ENCODE results near the gene AGPAT4. TPM values are rescaled to one million over a fixed set of nuclear protein-coding genes. Genes with fewer than 3 reads are reported as not detected.

AGPAT4 gene
- total and polyA plus RNA-seq, 2 of the 4 experiments (the other 2 are of a cell fraction), result 3.6 to 3.8 TPM

GRCh38 chr6:161219680-161220079, 54.2 kb downstream of the AGPAT4 start:
- TF ChIP-seq RFX5 (IDR thresholded peaks at IDR 0.05; ENCODE audit: low read depth, low read length), result no peak
- no peak for TF ChIP-seq USF2 (IDR thresholded peaks at IDR 0.05; ENCODE audit: low read depth, low read length)
- no peak for TF ChIP-seq BHLHE40 (IDR thresholded peaks at IDR 0.05; ENCODE audit: low read depth, low read length)
- no peak for TF ChIP-seq SMC3 (IDR thresholded peaks at IDR 0.05; ENCODE audit: low read depth, low read length)
- no peak for TF ChIP-seq RCOR1 (IDR thresholded peaks at IDR 0.05; ENCODE audit: insufficient replicate concordance, low read length)
- TF ChIP-seq CEBPB (IDR thresholded peaks at IDR 0.05; ENCODE audit: low read depth, low read length), result no peak
- no peak for TF ChIP-seq RAD21 (IDR thresholded peaks at IDR 0.05; ENCODE audit: low read length)
- no peak for TF ChIP-seq CTCF (conservative IDR thresholded peaks at IDR 0.05; ENCODE audit: low read depth, low read length)
- TF ChIP-seq MXI1 (IDR thresholded peaks at IDR 0.05; ENCODE audit: borderline replicate concordance, low read depth, low read length), result no peak
- TF ChIP-seq NFE2L2 (IDR thresholded peaks at IDR 0.05; ENCODE audit: low read depth, low read length), result no peak
- TF ChIP-seq ELK1 (IDR thresholded peaks at IDR 0.05; ENCODE audit: borderline replicate concordance, low read depth, low read length), result no peak
- TF ChIP-seq CHD1 (IDR thresholded peaks at IDR 0.05; ENCODE audit: low read depth, low read length), result no peak
- TF ChIP-seq MAFK (IDR thresholded peaks at IDR 0.05; ENCODE audit: low read depth, low read length), result no peak
- no peak for TF ChIP-seq MAZ (IDR thresholded peaks at IDR 0.05; ENCODE audit: borderline replicate concordance, low read depth, low read length)
- TF ChIP-seq POLR2A (IDR thresholded peaks at IDR 0.05; ENCODE audit: low read depth, low read length), result no peak
- TF ChIP-seq FOS (IDR thresholded peaks at IDR 0.05; ENCODE audit: low read depth, low read length), result no peak
- Histone ChIP-seq H3K23ac (ENCODE audit: low read depth, low read length) (no peak overlapping the region), H3K9me1 (ENCODE audit: insufficient read depth, low read length) (peaks cover 16% of the 10 kb centered on the region; the same call in 1 of the 2 replicates), H2AK9ac (replicated peaks; ENCODE audit: low read depth, low read length, poor library complexity) (no peak overlapping the region), H2BK120ac (ENCODE audit: low read depth, low read length) (no peak overlapping the region), H3K9me3 (ENCODE audit: control insufficient read depth, insufficient read depth, low read length) (no peaks in the 10 kb centered on the region), H3K4ac (ENCODE audit: low read depth, low read length) (no peak overlapping the region), H2BK20ac (ENCODE audit: low read depth, low read length) (no peak overlapping the region), H4K91ac (ENCODE audit: insufficient read depth, low read depth, low read length) (no peak overlapping the region), H2BK5ac (ENCODE audit: low read depth, low read length, poor library complexity, severe bottlenecking) (no peak overlapping the region), H4K8ac (ENCODE audit: low read depth in 2 of 2, low read length in 2 of 2) (no peak overlapping the region), H2BK15ac (ENCODE audit: low read depth, low read length) (no peak overlapping the region), H3K27me3 (ENCODE audit: control insufficient read depth, insufficient read depth, low read length) (no peaks in the 10 kb centered on the region), H3K9ac (ENCODE audit: low read depth, low read length) (no peak overlapping the region), H3K4me1 (ENCODE audit: control insufficient read depth, insufficient read depth, low read length) (peaks cover 6% of the 10 kb centered on the region), H2AK5ac (ENCODE audit: low read depth, low read length) (no peak overlapping the region), H4K5ac (ENCODE audit: low read depth, low read length) (no peak overlapping the region), H3K18ac (ENCODE audit: low read depth, low read length) (no peak overlapping the region), H2AFZ (replicated peaks; ENCODE audit: low read length, poor library complexity) (no peak overlapping the region), H3K56ac (ENCODE audit: extremely low read depth, insufficient read depth, low read length) (no peak overlapping the region), H3K14ac (replicated peaks; ENCODE audit: low read depth, low read length) (no peak overlapping the region), H3K4me2 (ENCODE audit: low read depth, low read length) (no peak overlapping the region), H3K36me3 (ENCODE audit: control insufficient read depth, insufficient read depth, low read length) (peaks cover 1% of the 10 kb centered on the region), H3K27ac (ENCODE audit: insufficient read depth, low read length) (no peak overlapping the region), H3K79me1 (ENCODE audit: low read depth in 1 of 2, low read length in 2 of 2) (peaks cover 0 to 6% of the 10 kb centered on the region in 2 experiments; a peak in 1 of 4 replicates), H4K20me1 (ENCODE audit: insufficient read depth, low read length) (no peaks in the 10 kb centered on the region), H3K4me3 (ENCODE audit: insufficient read depth, low read depth, low read length) (no peak overlapping the region)
- intact Hi-C loops (cut with micrococcal nuclease) (no loop called here), dilution Hi-C loops (cut with HindIII; ENCODE audit: low sequenced_read_pairs, unreplicated experiment) (no loop called here), in situ Hi-C loops (cut with MboI; ENCODE audit: low sequenced_read_pairs) (no loop called here)
- ATAC-seq (ENCODE audit: low read depth), result no peak
- POLR2A ChIA-PET (ENCODE audit: unreplicated experiment), result no interaction called here
- CTCF ChIA-PET, result no interaction called here
- no CpG with 5 or more reads among the region's 2 CpGs for WGBS, 2 experiments (ENCODE audit: extremely low coverage in 2 of 2, insufficient read length in 1 of 2)
- no TSS peak for BruUV-seq (replicated peaks)
- DNase-seq, result no peak
